ENCODE data around the gene L3MBTL3. TPM values are rescaled to one million over a fixed set of nuclear protein-coding genes. Genes with fewer than 3 reads are reported as not detected.
"Not testable (repeated sequence)": the region's sequence is repeated elsewhere in the genome, so short reads cannot be mapped to it uniquely, and the experiment has no call there.

L3MBTL3 gene
- total and polyA plus RNA-seq, 2 donors, result 5.9 to 15.1 TPM

GRCh38 chr6:130117187-130117701 lies 98.9 kb downstream of the L3MBTL3 start:
- not testable (repeated sequence) for H3K4me3 ChIP-seq (ENCODE audit: low read depth, low read length); DNase-seq (ENCODE audit: extremely low spot score); H3K36me3 ChIP-seq (ENCODE audit: insufficient read depth); H3K4me1 ChIP-seq (ENCODE audit: insufficient read depth); H3K27ac ChIP-seq (ENCODE audit: low read depth)
- whole genome bisulfite sequencing, result 98% methylated on average over 2 of the region's 4 CpGs

- Histone ChIP-seq H3K36me3 (ENCODE audit: insufficient read depth) (peaks cover 3% of the 10 kb centered on the region), H3K4me3 (ENCODE audit: low read depth, low read length) (no peak overlapping the region), H3K27ac (ENCODE audit: low read depth) (no peak overlapping the region), H3K4me1 (ENCODE audit: insufficient read depth) (no peaks in the 10 kb centered on the region)
- WGBS, result 87% methylated on average over 6 of the region's 6 CpGs
- no peak for DNase-seq (ENCODE audit: extremely low spot score)
These were observed 99.9 kb downstream of the L3MBTL3 start for GRCh38 chr6:130118236-130118635.

- Histone ChIP-seq H3K36me3 (ENCODE audit: insufficient read depth) (peaks cover 3% of the 10 kb centered on the region), H3K27ac (ENCODE audit: low read depth) (no peak overlapping the region), H3K4me1 (ENCODE audit: insufficient read depth) (no peaks in the 10 kb centered on the region), H3K4me3 (ENCODE audit: low read depth, low read length) (no peak overlapping the region)
- WGBS, result 96% methylated on average over 1 of the region's 1 CpG
- no peak for DNase-seq (ENCODE audit: extremely low spot score)
These were observed 100.8 kb downstream of the L3MBTL3 start for GRCh38 chr6:130119211-130119610.

GRCh38 chr6:130120731-130121130 lies 102.3 kb downstream of the L3MBTL3 start:
- DNase-seq (ENCODE audit: extremely low spot score), result no peak
- Histone ChIP-seq H3K27ac (ENCODE audit: low read depth) (no peak overlapping the region), H3K36me3 (ENCODE audit: insufficient read depth) (peaks cover 5% of the 10 kb centered on the region), H3K4me1 (ENCODE audit: insufficient read depth) (no peaks in the 10 kb centered on the region), H3K4me3 (ENCODE audit: low read depth, low read length) (no peak overlapping the region)

- Histone ChIP-seq H3K27ac (ENCODE audit: low read depth) (no peak overlapping the region), H3K36me3 (ENCODE audit: insufficient read depth) (peaks cover 5% of the 10 kb centered on the region), H3K4me1 (ENCODE audit: insufficient read depth) (no peaks in the 10 kb centered on the region), H3K4me3 (ENCODE audit: low read depth, low read length) (no peak overlapping the region)
- no peak for DNase-seq (ENCODE audit: extremely low spot score)
- 69% methylated on average over 2 of the region's 2 CpGs for WGBS
These were observed 103.9 kb downstream of the L3MBTL3 start for GRCh38 chr6:130122243-130122642.

GRCh38 chr6:130127195-130127594 lies 108.8 kb downstream of the L3MBTL3 start:
- WGBS, result 51% methylated on average over 2 of the region's 2 CpGs
- no peak overlapping the region for H3K4me3 ChIP-seq (ENCODE audit: low read depth, low read length)

GRCh38 chr6:130128326-130128725 lies 109.9 kb downstream of the L3MBTL3 start:
- WGBS, result 95% methylated on average over 5 of the region's 5 CpGs
- DNase-seq (ENCODE audit: extremely low spot score), result no peak
- H3K27ac ChIP-seq (ENCODE audit: low read depth), result no peak overlapping the region

More at GRCh38 chr6:130127195-130127594, 108.8 kb downstream of the L3MBTL3 start:
- DNase-seq (ENCODE audit: extremely low spot score), result no peak
- Histone ChIP-seq H3K27ac (ENCODE audit: low read depth) (no peak overlapping the region), H3K4me1 (ENCODE audit: insufficient read depth) (no peaks in the 10 kb centered on the region), H3K36me3 (ENCODE audit: insufficient read depth) (peaks cover 3% of the 10 kb centered on the region)

GRCh38 chr6:130129762-130130246 lies 111.4 kb downstream of the L3MBTL3 start:
- 87% methylated on average over 6 of the region's 6 CpGs for WGBS
- DNase-seq (ENCODE audit: extremely low spot score), result no peak
- peaks cover 3% of the 10 kb centered on the region for H3K36me3 ChIP-seq (ENCODE audit: insufficient read depth)
- no peak overlapping the region for H3K27ac ChIP-seq (ENCODE audit: low read depth)
- H3K4me1 ChIP-seq (ENCODE audit: insufficient read depth), result no peaks in the 10 kb centered on the region
- H3K4me3 ChIP-seq (ENCODE audit: low read depth, low read length), result no peak overlapping the region

More at GRCh38 chr6:130128326-130128725, 109.9 kb downstream of the L3MBTL3 start:
- H3K4me3 ChIP-seq (ENCODE audit: low read depth, low read length), result no peak overlapping the region
- no peaks in the 10 kb centered on the region for H3K4me1 ChIP-seq (ENCODE audit: insufficient read depth)
- H3K36me3 ChIP-seq (ENCODE audit: insufficient read depth), result peaks cover 3% of the 10 kb centered on the region

- WGBS, result 74% methylated on average over 6 of the region's 6 CpGs
- Histone ChIP-seq H3K27ac (ENCODE audit: low read depth) (no peak overlapping the region), H3K4me1 (ENCODE audit: insufficient read depth) (no peaks in the 10 kb centered on the region), H3K36me3 (ENCODE audit: insufficient read depth) (peaks cover 2% of the 10 kb centered on the region), H3K4me3 (ENCODE audit: low read depth, low read length) (no peak overlapping the region)
- DNase-seq (ENCODE audit: extremely low spot score), result no peak
These were observed 113.9 kb downstream of the L3MBTL3 start for GRCh38 chr6:130132286-130132701.

- Histone ChIP-seq H3K4me1 (ENCODE audit: insufficient read depth) (no peaks in the 10 kb centered on the region), H3K4me3 (ENCODE audit: low read depth, low read length) (no peak overlapping the region), H3K36me3 (ENCODE audit: insufficient read depth) (peaks cover 2% of the 10 kb centered on the region), H3K27ac (ENCODE audit: low read depth) (no peak overlapping the region)
- WGBS, result 65% methylated on average over 2 of the region's 2 CpGs
- no peak for DNase-seq (ENCODE audit: extremely low spot score)
These were observed 116.2 kb downstream of the L3MBTL3 start for GRCh38 chr6:130134582-130134981.

- no peak for DNase-seq (ENCODE audit: extremely low spot score)
- H3K36me3 ChIP-seq (ENCODE audit: insufficient read depth), result peaks cover 2% of the 10 kb centered on the region
- H3K4me3 ChIP-seq (ENCODE audit: low read depth, low read length), result no peak overlapping the region
- 94% methylated on average over 2 of the region's 2 CpGs for WGBS
- no peak overlapping the region for H3K27ac ChIP-seq (ENCODE audit: low read depth)
- H3K4me1 ChIP-seq (ENCODE audit: insufficient read depth), result no peaks in the 10 kb centered on the region
These were observed 118.4 kb downstream of the L3MBTL3 start for GRCh38 chr6:130136798-130137197.

- Histone ChIP-seq H3K4me3 (ENCODE audit: low read depth, low read length) (no peak overlapping the region), H3K4me1 (ENCODE audit: insufficient read depth) (no peaks in the 10 kb centered on the region), H3K36me3 (ENCODE audit: insufficient read depth) (peaks cover 3% of the 10 kb centered on the region), H3K27ac (ENCODE audit: low read depth) (no peak overlapping the region)
- DNase-seq (ENCODE audit: extremely low spot score), result no peak
- WGBS, result 89% methylated on average over 7 of the region's 7 CpGs
These were observed 119.9 kb downstream of the L3MBTL3 start for GRCh38 chr6:130138116-130138908.

- WGBS, result 86% methylated on average over 3 of the region's 3 CpGs
- H3K4me1 ChIP-seq (ENCODE audit: insufficient read depth), result no peaks in the 10 kb centered on the region
- DNase-seq (ENCODE audit: extremely low spot score), result no peak
- no peak overlapping the region for H3K27ac ChIP-seq (ENCODE audit: low read depth)
- no peak overlapping the region for H3K4me3 ChIP-seq (ENCODE audit: low read depth, low read length)
- peaks cover 3% of the 10 kb centered on the region for H3K36me3 ChIP-seq (ENCODE audit: insufficient read depth)
These were observed 120.5 kb downstream of the L3MBTL3 start for GRCh38 chr6:130138909-130139242.

GRCh38 chr6:130140084-130140483 lies 121.7 kb downstream of the L3MBTL3 start:
- H3K27ac ChIP-seq (ENCODE audit: low read depth), result no peak overlapping the region
- DNase-seq (ENCODE audit: extremely low spot score), result no peak
- H3K4me1 ChIP-seq (ENCODE audit: insufficient read depth), result no peaks in the 10 kb centered on the region
- no peak overlapping the region for H3K4me3 ChIP-seq (ENCODE audit: low read depth, low read length)
- 92% methylated on average over 2 of the region's 2 CpGs for WGBS
- peaks cover 3% of the 10 kb centered on the region for H3K36me3 ChIP-seq (ENCODE audit: insufficient read depth)

All from urinary bladder (tissue), 4 donors.